ENCODE measurements around the gene CABLES1.

The CABLES1 gene

DNA sequence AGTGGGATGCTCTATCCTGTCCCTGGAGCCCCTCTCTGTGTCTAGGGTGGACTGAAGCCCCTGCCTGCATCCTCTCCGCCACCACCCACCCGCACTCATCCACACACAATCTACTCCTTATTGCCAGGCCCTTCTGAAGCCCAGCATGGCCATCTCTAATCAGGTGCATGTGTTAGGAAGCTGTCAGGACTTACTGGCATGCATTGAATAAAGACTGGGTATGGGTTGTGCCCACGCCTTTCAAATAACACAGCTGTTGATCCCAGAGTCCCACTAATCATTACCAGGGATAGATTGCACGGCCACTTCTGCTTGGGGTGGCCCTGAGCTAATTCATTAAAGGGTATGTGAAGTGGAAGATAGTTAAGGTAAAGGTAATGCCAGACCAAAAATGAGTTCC, 88.4 kb downstream of the CABLES1 start:
- CTCF ChIA-PET = interaction anchor here (0.6 to 0.7 kb wide), 2 partner anchors 409 to 548 kb away, joined by 4 read pairs; no protein-coding TSS in a partner anchor
- Histone ChIP-seq H3K27ac (ENCODE audit: extremely low read depth, low read depth, low read length) (no peak overlapping the region), H3K4me1 (ENCODE audit: control insufficient read depth, insufficient read depth, low read length) (no peaks in the 10 kb centered on the region), H3K9me3 (ENCODE audit: control insufficient read depth, insufficient read depth, low read depth, low read length) (no peaks in the 10 kb centered on the region), H3K36me3 (ENCODE audit: control insufficient read depth in 2 of 2, insufficient read depth in 1 of 2, low read length in 2 of 2) (peaks cover 0 to 2% of the 10 kb centered on the region in 2 experiments; a peak in 1 of 3 replicates), H3K4me3 (ENCODE audit: low read depth, low read length) (no peak overlapping the region)
- TF ChIP-seq ZNF600 (tag by site-specific recombination; IDR thresholded peaks at IDR 0.05) (no peak), ZNF548 (tag by site-specific recombination; IDR thresholded peaks at IDR 0.05) (no peak)
- POLR2A ChIA-PET = interaction anchor here (0.9 kb wide), 1 partner anchor 24 kb away, joined by 4 read pairs; no protein-coding TSS in a partner anchor

DNA sequence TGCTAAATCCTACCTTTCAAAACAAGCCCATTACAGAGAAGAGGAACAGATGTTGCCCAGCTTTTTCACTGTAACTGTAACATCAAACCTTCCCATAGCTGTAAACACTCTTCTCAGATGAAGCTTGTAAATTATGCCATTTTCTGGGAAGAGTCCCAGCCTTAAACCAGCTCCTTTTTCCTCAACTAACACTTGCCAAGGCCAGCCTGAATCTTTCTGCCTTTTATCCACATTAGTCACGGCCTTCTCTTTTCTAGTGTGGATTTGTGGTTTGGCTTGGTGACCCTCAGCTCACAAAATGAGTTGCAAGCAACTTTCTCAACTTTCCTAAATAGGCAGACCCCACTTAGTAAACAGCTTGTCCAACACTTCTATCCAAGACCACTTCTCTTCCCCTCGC, 90.2 kb downstream of the CABLES1 start:
- Histone ChIP-seq H3K36me3 (ENCODE audit: control insufficient read depth in 2 of 2, insufficient read depth in 1 of 2, low read length in 2 of 2) (peaks cover 0 to 2% of the 10 kb centered on the region in 2 experiments; a peak in 1 of 3 replicates), H3K27ac (ENCODE audit: extremely low read depth, low read depth, low read length) (no peak overlapping the region), H3K9me3 (ENCODE audit: control insufficient read depth, insufficient read depth, low read depth, low read length) (no peaks in the 10 kb centered on the region), H3K4me3 (ENCODE audit: low read depth, low read length) (no peak overlapping the region), H3K4me1 (ENCODE audit: control insufficient read depth, insufficient read depth, low read length) (no peaks in the 10 kb centered on the region)
- ChIA-PET CTCF (no interaction called here), POLR2A (no interaction called here)
- TF ChIP-seq, protein P1, sequence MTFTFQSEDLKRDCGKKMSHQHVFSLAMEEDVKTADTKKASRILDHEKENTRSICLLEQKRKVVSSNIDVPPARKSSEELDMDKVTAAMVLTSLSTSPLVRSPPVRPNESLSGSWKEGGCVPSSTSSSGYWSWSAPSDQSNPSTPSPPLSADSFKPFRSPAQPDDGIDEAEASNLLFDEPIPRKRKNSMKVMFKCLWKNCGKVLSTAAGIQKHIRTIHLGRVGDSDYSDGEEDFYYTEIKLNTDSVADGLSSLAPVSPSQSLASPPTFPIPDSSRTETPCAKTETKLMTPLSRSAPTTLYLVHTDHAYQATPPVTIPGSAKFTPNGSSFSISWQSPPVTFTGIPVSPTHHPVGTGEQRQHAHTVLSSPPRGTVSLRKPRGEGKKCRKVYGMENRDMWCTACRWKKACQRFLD (tag by site-specific recombination; IDR thresholded peaks at IDR 0.05) = no peak
- TF ChIP-seq ZNF623 (tag by site-specific recombination; IDR thresholded peaks at IDR 0.05) (no peak), OVOL3 (tag by site-specific recombination; IDR thresholded peaks at IDR 0.05) (no peak), GLI2 (tag by site-specific recombination; IDR thresholded peaks at IDR 0.05; ENCODE audit: borderline replicate concordance, low read depth) (no peak), ZNF48 (tag by site-specific recombination; IDR thresholded peaks at IDR 0.05) (no peak), ZNF335 (tag by site-specific recombination; conservative IDR thresholded peaks at IDR 0.05) (no peak), ZBTB7A (tag by site-specific recombination; IDR thresholded peaks at IDR 0.05; ENCODE audit: low read depth) (no peak), ZBTB1 (tag by site-specific recombination; IDR thresholded peaks at IDR 0.05) (no peak), ZNF488 (tag by site-specific recombination; IDR thresholded peaks at IDR 0.05) (no peak), SETDB1 (IDR thresholded peaks at IDR 0.05; ENCODE audit: insufficient read length, low read length) (no peak), ZSCAN30 (tag by site-specific recombination; IDR thresholded peaks at IDR 0.05) (no peak), ZNF248 (tag by site-specific recombination; IDR thresholded peaks at IDR 0.05) (no peak), ZNF391 (tag by site-specific recombination; IDR thresholded peaks at IDR 0.05; ENCODE audit: borderline replicate concordance, low read depth) (no peak), ATF2 (tag by site-specific recombination; IDR thresholded peaks at IDR 0.05; ENCODE audit: low read depth) (no peak), ZNF416 (tag by site-specific recombination; IDR thresholded peaks at IDR 0.05) (no peak), WT1 (tag by site-specific recombination; IDR thresholded peaks at IDR 0.05) (no peak), ZFP41 (tag by site-specific recombination; IDR thresholded peaks at IDR 0.05; ENCODE audit: borderline replicate concordance) (no peak), HOXA7 (CRISPR knock-in tag; IDR thresholded peaks at IDR 0.05; ENCODE audit: borderline replicate concordance) (no peak)

- CTCF ChIA-PET = interaction anchor here (1.2 kb wide), 1 partner anchor 31 kb away, joined by 3 read pairs; no protein-coding TSS in a partner anchor
- H3K4me3 ChIP-seq (ENCODE audit: low read depth, low read length) = no peak overlapping the region
- H3K9me3 ChIP-seq (ENCODE audit: control insufficient read depth, insufficient read depth, low read depth, low read length) = no peaks in the 10 kb centered on the region
- POLR2A ChIA-PET = no interaction called here
- no peaks in the 10 kb centered on the region for H3K4me1 ChIP-seq (ENCODE audit: control insufficient read depth, insufficient read depth, low read length)
- H3K27ac ChIP-seq (ENCODE audit: extremely low read depth, low read depth, low read length) = no peak overlapping the region
- H3K36me3 ChIP-seq (ENCODE audit: control insufficient read depth in 2 of 2, insufficient read depth in 1 of 2, low read length in 2 of 2) = peaks cover 0 to under 1% of the 10 kb centered on the region in 2 experiments; a peak in 1 of 3 replicates
- TF ChIP-seq ZNF157 (tag by site-specific recombination; IDR thresholded peaks at IDR 0.05) (no peak), ZNF561 (tag by site-specific recombination; IDR thresholded peaks at IDR 0.05; ENCODE audit: borderline replicate concordance) (no peak), ZNF660 (tag by site-specific recombination; IDR thresholded peaks at IDR 0.05) (no peak), ZNF174 (tag by site-specific recombination; IDR thresholded peaks at IDR 0.05) (no peak), ZNF48 (tag by site-specific recombination; IDR thresholded peaks at IDR 0.05) (no peak), ZNF2 (tag by site-specific recombination; IDR thresholded peaks at IDR 0.05) (no peak), ZNF600 (tag by site-specific recombination; IDR thresholded peaks at IDR 0.05) (no peak), ZNF585B (tag by site-specific recombination; IDR thresholded peaks at IDR 0.05) (no peak), ZNF830 (tag by site-specific recombination; IDR thresholded peaks at IDR 0.05; ENCODE audit: low read depth) (no peak), OVOL3 (tag by site-specific recombination; IDR thresholded peaks at IDR 0.05) (no peak)
- TF ChIP-seq, protein P2, sequence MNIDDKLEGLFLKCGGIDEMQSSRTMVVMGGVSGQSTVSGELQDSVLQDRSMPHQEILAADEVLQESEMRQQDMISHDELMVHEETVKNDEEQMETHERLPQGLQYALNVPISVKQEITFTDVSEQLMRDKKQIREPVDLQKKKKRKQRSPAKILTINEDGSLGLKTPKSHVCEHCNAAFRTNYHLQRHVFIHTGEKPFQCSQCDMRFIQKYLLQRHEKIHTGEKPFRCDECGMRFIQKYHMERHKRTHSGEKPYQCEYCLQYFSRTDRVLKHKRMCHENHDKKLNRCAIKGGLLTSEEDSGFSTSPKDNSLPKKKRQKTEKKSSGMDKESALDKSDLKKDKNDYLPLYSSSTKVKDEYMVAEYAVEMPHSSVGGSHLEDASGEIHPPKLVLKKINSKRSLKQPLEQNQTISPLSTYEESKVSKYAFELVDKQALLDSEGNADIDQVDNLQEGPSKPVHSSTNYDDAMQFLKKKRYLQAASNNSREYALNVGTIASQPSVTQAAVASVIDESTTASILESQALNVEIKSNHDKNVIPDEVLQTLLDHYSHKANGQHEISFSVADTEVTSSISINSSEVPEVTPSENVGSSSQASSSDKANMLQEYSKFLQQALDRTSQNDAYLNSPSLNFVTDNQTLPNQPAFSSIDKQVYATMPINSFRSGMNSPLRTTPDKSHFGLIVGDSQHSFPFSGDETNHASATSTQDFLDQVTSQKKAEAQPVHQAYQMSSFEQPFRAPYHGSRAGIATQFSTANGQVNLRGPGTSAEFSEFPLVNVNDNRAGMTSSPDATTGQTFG (tag by site-specific recombination; IDR thresholded peaks at IDR 0.05; ENCODE audit: borderline replicate concordance) = no peak
Measured at GRCh38 chr18:23226391-23226790, 91.1 kb downstream of the CABLES1 start.
